ENCODE data around the gene TMEM51. TPM values are rescaled to one million over a fixed set of nuclear protein-coding genes. Genes with fewer than 3 reads are reported as not detected.

TMEM51 gene
- total RNA-seq, 1 donor from 2014 or later, result 1.6 TPM

- no peak for FAIRE-seq
- DNase-seq (ENCODE audit: low spot score in 2 of 2), result no peak
Measured at GRCh38 chr1:15261155-15262002, 107.8 kb downstream of the TMEM51 start.

GRCh38 chr1:15262003-15262377, 108.4 kb downstream of the TMEM51 start:
- FAIRE-seq (no peak), DNase-seq (ENCODE audit: low spot score in 2 of 2) (no peak)

GRCh38 chr1:15262706-15263105, 109.2 kb downstream of the TMEM51 start:
- DNase-seq (ENCODE audit: low spot score in 2 of 2) (no peak), FAIRE-seq (no peak)

GRCh38 chr1:15264769-15265168, 111.2 kb downstream of the TMEM51 start:
- FAIRE-seq, result no peak
- no peak for DNase-seq (ENCODE audit: low spot score in 2 of 2)

Other genes starting within 250 kb of the TMEM51 start
- 0.41 TPM for gene FHAD1, start 93.5 kb downstream of the TMEM51 start, total RNA-seq